HG03139 (cell line): ENCODE results near the gene KCNJ6.
"Not testable (repeated sequence)": the region's sequence is repeated elsewhere in the genome, so short reads cannot be mapped to it uniquely, and the experiment has no call there.

Experiments
- ATAC-seq: cut with Tn5 transposase; IDR thresholded peaks from one replicate; pipeline ENCODE4 v1.9.1; 2021; ENCODE audit not compliant: unreplicated experiment

Gene KCNJ6, protein sequence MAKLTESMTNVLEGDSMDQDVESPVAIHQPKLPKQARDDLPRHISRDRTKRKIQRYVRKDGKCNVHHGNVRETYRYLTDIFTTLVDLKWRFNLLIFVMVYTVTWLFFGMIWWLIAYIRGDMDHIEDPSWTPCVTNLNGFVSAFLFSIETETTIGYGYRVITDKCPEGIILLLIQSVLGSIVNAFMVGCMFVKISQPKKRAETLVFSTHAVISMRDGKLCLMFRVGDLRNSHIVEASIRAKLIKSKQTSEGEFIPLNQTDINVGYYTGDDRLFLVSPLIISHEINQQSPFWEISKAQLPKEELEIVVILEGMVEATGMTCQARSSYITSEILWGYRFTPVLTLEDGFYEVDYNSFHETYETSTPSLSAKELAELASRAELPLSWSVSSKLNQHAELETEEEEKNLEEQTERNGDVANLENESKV

GRCh38 chr21:37916310-37917051, at the start of gene KCNJ6:
Gene KCNJ6 (minus strand): TSS chr21:37916457. CDS start chr21:37840682, 75,775 bp downstream.
- ATAC-seq: no peak

GRCh38 chr21:37965088-37965805, 49.0 kb upstream of the KCNJ6 start:
- ATAC-seq: no peak

DNA sequence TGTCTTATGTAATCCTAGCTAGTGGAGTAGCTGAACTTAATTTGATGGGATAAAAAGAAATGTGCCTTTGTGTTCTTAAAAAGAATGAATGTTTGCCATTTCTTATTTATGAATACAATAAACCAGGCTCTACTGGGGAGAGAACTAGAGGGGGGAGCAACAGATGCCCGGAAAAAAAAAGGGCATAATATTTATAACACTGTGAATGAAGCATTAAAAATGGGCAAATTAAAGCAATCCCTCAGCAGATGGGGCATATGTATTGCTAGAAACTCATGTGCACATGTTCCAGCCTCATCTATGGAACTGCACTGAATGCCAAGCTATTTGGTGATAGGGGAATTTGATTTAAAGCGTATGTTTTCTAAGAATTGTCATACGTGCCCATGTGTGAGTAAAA, 42.3 kb upstream of the KCNJ6 start:
- ATAC-seq: no peak

GRCh38 chr21:37956772-37957171, 40.5 kb upstream of the KCNJ6 start:
- ATAC-seq: no peak

- ATAC-seq: no peak
Observed at GRCh38 chr21:37945036-37945435, 28.8 kb upstream of the KCNJ6 start.

GRCh38 chr21:37944496-37944895, 28.2 kb upstream of the KCNJ6 start:
- ATAC-seq: no peak

DNA sequence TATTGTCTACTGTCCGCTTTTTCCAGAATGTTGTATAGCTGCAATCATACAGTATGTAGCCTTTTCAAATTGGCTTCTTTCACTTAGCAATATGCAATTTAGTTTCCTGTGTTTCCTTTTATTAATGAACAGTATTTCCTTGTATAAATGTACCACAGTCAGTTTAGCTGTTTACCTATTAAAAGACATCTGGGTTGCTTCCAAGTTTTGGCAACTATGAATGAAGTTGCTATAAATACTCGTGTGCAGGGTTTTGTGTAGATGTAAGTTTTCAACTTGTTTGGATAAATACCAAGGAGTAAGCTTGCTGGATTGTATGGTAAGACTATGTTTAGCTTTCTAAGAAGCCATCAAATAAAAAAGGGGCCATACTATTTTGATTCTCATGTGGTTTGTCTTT, 24.4 kb upstream of the KCNJ6 start:
- ATAC-seq: no peak

- no peak for ATAC-seq
Observed at GRCh38 chr21:37939838-37940237, 23.6 kb upstream of the KCNJ6 start.

DNA sequence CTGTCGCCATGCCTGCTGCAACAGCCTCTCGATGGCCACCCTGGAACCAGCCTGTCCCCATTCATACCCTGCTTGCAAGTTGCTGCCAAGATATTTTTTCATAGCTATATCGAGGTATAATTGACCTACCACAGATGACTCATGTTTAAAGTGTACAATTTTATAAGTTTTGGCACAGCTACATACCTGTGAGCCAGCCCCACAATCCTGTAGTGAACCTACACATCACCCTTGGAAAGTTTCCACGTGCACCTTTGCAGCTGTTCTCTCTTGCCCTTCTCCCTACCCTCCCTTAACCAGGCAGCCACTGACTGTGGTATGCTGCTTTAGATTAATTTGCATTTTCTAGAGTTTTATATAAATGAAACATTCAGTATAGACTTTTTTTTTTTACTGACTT, 23.0 kb upstream of the KCNJ6 start:
- ATAC-seq: no peak

- no peak for ATAC-seq
Observed at GRCh38 chr21:37937668-37938067, 21.4 kb upstream of the KCNJ6 start.

DNA sequence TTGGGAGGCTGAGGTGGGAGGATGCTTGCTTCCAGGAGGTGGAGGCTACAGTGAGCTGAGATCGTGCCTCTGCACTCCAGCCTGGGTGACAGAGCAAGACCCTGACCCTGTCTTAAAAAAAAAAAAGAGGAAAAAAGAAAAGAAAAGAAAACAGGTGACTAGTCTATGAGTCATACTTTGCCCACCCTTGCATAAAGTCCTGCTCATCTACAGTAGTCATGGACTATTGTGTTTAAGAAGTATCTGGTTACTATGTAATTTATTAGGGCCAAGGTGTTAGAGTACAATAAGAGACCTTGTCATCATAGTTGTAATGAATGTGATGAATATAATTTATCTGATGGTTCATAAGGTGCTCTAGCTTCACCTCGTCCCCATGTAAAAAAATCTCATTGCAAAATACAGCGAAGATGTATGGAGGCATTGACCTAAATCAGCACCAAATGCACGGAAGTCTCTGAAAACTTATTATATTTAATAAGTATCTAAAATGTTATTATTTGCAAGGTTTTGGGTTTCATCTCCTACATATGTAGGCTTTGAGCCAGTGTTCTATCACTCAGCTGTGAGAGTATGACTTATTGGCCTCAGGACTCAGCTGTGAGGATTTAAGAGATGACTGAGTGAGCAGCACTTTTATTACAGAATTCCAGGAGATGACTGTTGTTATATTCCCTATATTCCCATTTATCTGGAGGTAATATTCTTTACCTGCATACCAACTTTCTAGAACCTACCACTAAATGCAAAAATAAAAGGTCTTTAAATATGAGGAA, 19.9 kb upstream of the KCNJ6 start:
- no peak for ATAC-seq

DNA sequence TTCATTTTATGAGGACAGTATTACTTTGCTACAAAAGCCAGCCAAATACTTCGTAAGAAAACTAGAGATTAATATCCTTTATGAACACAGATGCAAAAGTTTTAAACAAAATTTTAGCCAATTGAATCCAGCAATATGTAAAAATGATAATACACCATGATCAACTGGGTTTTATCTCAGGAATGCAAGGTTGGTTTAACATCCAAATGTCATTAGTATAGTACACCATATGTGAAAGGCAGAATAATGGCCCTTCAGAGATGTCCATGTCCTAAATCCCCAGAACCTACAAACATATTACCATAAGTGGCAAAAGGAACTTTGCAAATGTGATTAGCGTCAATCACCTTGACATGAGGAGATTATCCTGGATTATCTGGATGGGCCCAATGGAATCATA, 16.7 kb upstream of the KCNJ6 start:
- no peak for ATAC-seq

DNA sequence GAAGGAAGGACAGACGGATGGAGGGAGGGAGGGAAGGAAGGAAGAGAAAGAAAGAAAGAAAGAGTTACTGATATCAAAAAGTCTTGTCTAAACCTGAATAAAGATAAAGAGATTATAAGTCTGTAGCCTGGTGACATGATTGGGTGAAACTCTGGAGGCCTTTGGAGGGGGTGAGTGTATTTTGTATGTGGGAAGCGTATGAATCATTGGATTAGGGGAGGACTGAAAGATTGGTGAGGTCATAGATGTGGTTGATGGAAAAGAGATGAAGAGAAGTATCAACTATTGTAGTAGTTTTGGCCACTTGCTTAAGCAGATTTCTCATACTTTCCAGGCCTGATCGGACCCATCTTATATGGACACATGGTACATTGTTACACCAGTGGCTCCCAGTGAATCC, 11.5 kb upstream of the KCNJ6 start:
- ATAC-seq: no peak

DNA sequence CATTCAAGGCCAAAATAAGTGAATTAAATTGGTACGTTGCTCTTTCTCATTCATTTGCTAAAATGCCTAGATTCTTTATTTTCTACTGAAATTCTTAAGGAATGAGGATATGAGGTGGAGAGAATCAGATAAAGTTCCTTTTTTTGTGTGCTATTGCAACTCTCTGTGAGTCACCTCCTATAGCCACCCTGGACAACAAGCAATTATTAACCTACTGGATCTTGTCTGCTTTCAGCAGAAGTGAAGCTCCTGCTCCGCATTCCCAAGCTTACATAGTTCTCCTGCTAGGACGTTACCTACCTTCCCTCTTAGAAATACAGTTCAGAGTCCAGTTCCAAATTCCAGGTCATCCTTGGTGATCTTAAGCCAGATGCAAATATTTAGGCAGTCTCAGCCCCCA, 4.8 kb upstream of the KCNJ6 start:
- no peak for ATAC-seq

GRCh38 chr21:37920302-37920701, 4.0 kb upstream of the KCNJ6 start:
- not testable (repeated sequence) for ATAC-seq

DNA sequence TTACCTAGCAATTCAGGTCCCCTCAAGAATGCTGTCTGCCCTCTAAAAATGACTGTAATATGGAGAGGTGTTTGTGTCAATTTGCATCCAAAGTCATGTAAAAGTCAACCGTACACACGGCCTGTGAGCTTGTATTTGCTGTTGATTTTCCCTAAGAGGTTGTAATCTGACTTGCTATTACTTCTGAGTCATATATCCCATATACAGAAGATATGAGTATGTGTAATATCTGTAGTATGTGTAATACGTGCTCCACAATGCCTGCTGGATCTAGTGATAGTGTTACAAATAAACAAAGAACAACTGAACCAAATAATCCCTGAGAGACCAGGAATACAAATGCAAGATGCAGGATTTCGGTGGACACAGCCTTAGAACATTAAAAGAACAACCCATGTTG, 1.4 kb upstream of the KCNJ6 start:
- no peak for ATAC-seq

GRCh38 chr21:37915941-37916309, 332 bp downstream of the KCNJ6 start:
- ATAC-seq: no peak

DNA sequence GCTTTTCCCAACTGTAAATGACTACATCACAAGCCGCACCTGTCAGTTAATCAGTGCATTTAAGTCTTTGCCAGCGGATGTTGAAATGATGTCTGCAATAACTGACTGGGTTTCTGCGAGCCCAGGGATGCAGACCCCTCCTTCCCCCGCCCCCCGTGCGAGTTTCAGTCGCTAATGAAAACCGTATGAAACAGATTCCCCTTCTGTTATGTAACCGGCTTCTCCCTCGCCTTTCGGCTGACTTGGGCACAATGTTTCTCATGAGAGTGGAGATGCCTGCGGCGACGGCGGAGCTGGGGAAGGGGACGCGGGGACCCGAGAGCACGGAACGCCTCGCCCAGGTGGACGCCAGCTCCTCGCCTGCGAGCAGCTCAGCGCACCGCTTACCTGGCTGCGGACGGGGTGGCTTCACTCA, 753 bp downstream of the KCNJ6 start:
- no peak for ATAC-seq

- no peak for ATAC-seq
Observed at GRCh38 chr21:37912616-37913015, 3.6 kb downstream of the KCNJ6 start.

- ATAC-seq: no peak
Observed at GRCh38 chr21:37909936-37910335, 6.3 kb downstream of the KCNJ6 start.

- no peak for ATAC-seq
Observed at GRCh38 chr21:37908691-37909090, 7.6 kb downstream of the KCNJ6 start.
